ENCODE measurements around the gene CENPK. TPM values are rescaled to one million over a fixed set of nuclear protein-coding genes. Genes with fewer than 3 reads are reported as not detected.
A peak's percentile ranks its signal among the peaks of the same experiment; 100 is the strongest.

CENPK gene
- total RNA-seq, 4 donors from 2014 or later: 1.5 to 2.8 TPM; not detected in 2

- no peaks in the 10 kb centered on the region for H3K36me3 ChIP-seq
- H3K4me3 ChIP-seq: peak within 1 kb of the TSS; percentile 44 to 59 (median 49)
- 0% methylated on average over 12 of the region's 12 CpGs for WGBS, 2 donors
- TF ChIP-seq CTCF (IDR thresholded peaks at IDR 0.05) (peak in 1 of 5 experiments; percentile 18), POLR2A (IDR thresholded peaks at IDR 0.05) (peak in 1 of 2 donors; percentile 67), EP300 (IDR thresholded peaks at IDR 0.05) (peak; percentile 62 to 94)
- peak; percentile 92 to 95 for DNase-seq (ENCODE audit: low spot score in 2 of 2)
- H3K9me3 ChIP-seq: no peaks in the 10 kb centered on the region
- H3K27ac ChIP-seq: peak within 1 kb of the TSS; percentile 70 to 94 (median 90)
- no peaks in the 10 kb centered on the region for H3K27me3 ChIP-seq
- peaks cover 0 to 17% (median 5%) of the 10 kb centered on the region in 4 donors for H3K4me1 ChIP-seq
Measured at GRCh38 chr5:65481635-65482295, 81.2 kb downstream of the CENPK start, which contains the start of gene ADAMTS6. ADAMTS6 (minus strand) TSS chr5:65481920; CDS start chr5:65473673, 8,247 bp downstream.

GRCh38 chr5:65481171-65481581, 81.8 kb downstream of the CENPK start:
- H3K27ac ChIP-seq: peak overlapping the region; percentile 70 to 94 (median 90)
- H3K27me3 ChIP-seq: no peaks in the 10 kb centered on the region
- DNase-seq (ENCODE audit: low spot score in 2 of 2): no peak
- H3K9me3 ChIP-seq: no peaks in the 10 kb centered on the region
- TF ChIP-seq CTCF (IDR thresholded peaks at IDR 0.05) (no peak), EP300 (IDR thresholded peaks at IDR 0.05) (no peak), POLR2A (IDR thresholded peaks at IDR 0.05) (no peak)
- 0 to 1% methylated on average over 7 of the region's 7 CpGs for WGBS, 2 donors
- H3K4me1 ChIP-seq: peaks cover 0 to 17% (median 5%) of the 10 kb centered on the region in 4 donors
- no peaks in the 10 kb centered on the region for H3K36me3 ChIP-seq
- peak overlapping the region; percentile 44 to 59 (median 49) for H3K4me3 ChIP-seq

GRCh38 chr5:65480306-65480865, 82.6 kb downstream of the CENPK start:
- 0% methylated on average over 15 of the region's 15 CpGs for WGBS, 2 donors
- H3K4me3 ChIP-seq: peak overlapping the region; percentile 21 to 59 (median 48)

DNA sequence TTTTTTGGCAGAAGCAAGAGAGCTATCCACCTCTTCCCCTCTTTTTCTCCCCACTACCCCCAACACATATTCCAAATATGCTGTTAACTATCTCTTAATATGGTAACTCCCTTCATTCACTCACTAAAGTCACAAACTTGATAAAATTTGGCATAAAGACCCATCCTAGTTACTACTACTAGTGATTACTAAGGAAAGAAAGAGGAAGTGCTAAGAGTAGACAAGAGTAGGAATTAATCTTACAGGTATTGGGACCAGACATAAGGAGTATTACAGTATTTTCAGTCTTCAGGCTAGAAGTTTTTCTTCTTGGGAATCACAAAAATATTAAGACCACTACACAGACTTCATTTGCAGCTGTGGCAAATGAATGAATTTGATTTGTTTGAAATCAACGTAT, 83.4 kb downstream of the CENPK start:
- no peaks in the 10 kb centered on the region for H3K27me3 ChIP-seq
- 25 to 36% methylated on average over 1 of the region's 1 CpG for WGBS, 2 donors
- TF ChIP-seq POLR2A (IDR thresholded peaks at IDR 0.05) (no peak), CTCF (IDR thresholded peaks at IDR 0.05) (no peak), EP300 (IDR thresholded peaks at IDR 0.05) (no peak)

More at GRCh38 chr5:65480306-65480865, 82.6 kb downstream of the CENPK start:
- no peak for TF ChIP-seq CTCF (IDR thresholded peaks at IDR 0.05)
- peak in 1 of 2 donors; percentile 43 for TF ChIP-seq EP300 (IDR thresholded peaks at IDR 0.05)
- Histone ChIP-seq H3K27me3 (no peaks in the 10 kb centered on the region), H3K4me1 (peaks cover 0 to 17% (median 5%) of the 10 kb centered on the region in 4 donors), H3K36me3 (no peaks in the 10 kb centered on the region), H3K9me3 (no peaks in the 10 kb centered on the region), H3K27ac (peak overlapping the region in 3 of 4 donors; percentile 70 to 94 (median 92))
- DNase-seq (ENCODE audit: low spot score in 2 of 2): peak; percentile 61 to 81

GRCh38 chr5:65478336-65478735, 84.6 kb downstream of the CENPK start:
- Histone ChIP-seq H3K27me3 (no peaks in the 10 kb centered on the region), H3K36me3 (no peaks in the 10 kb centered on the region), H3K27ac (no peak overlapping the region), H3K4me3 (no peak overlapping the region), H3K4me1 (peaks cover 0 to 13% (median 5%) of the 10 kb centered on the region in 4 donors), H3K9me3 (no peaks in the 10 kb centered on the region)
- DNase-seq (ENCODE audit: low spot score in 2 of 2): no peak
- 82 to 88% methylated on average over 1 of the region's 1 CpG for WGBS, 2 donors
- no peak for TF ChIP-seq EP300 (IDR thresholded peaks at IDR 0.05)

More for the DNA sequence above, 83.4 kb downstream of the CENPK start:
- peaks cover 0 to 17% (median 5%) of the 10 kb centered on the region in 4 donors for H3K4me1 ChIP-seq
- H3K36me3 ChIP-seq: no peaks in the 10 kb centered on the region
- H3K4me3 ChIP-seq: no peak overlapping the region
- H3K9me3 ChIP-seq: no peaks in the 10 kb centered on the region
- DNase-seq (ENCODE audit: low spot score in 2 of 2): no peak
- peak overlapping the region in 1 of 4 donors; percentile 94 for H3K27ac ChIP-seq

Data from tibial nerve (tissue), 4 donors.